ENCODE measurements around the gene LRRIQ4. TPM values are rescaled to one million over a fixed set of nuclear protein-coding genes. Genes with fewer than 3 reads are reported as not detected.

Gene LRRIQ4
- total RNA-seq, 4 donors from 2014 or later: 0.22 to 0.38 TPM; not detected in 2

GRCh38 chr3:169787791-169788190 is 24.9 kb upstream of the LRRIQ4 start:
- TF ChIP-seq CTCF (IDR thresholded peaks at IDR 0.05; ENCODE audit: low read depth): no peak

- TF ChIP-seq CTCF (IDR thresholded peaks at IDR 0.05; ENCODE audit: low read depth): no peak
Observed at GRCh38 chr3:169790219-169790618, 22.5 kb upstream of the LRRIQ4 start.

- no peak for TF ChIP-seq CTCF (IDR thresholded peaks at IDR 0.05; ENCODE audit: low read depth)
Observed at GRCh38 chr3:169790687-169791429, 21.8 kb upstream of the LRRIQ4 start.

GRCh38 chr3:169792359-169792758 is 20.3 kb upstream of the LRRIQ4 start:
- no peak for TF ChIP-seq CTCF (IDR thresholded peaks at IDR 0.05; ENCODE audit: low read depth)

- no peak for TF ChIP-seq CTCF (IDR thresholded peaks at IDR 0.05; ENCODE audit: low read depth)
Observed at GRCh38 chr3:169804681-169805080, 8.0 kb upstream of the LRRIQ4 start.

GRCh38 chr3:169809230-169809795 is 3.4 kb upstream of the LRRIQ4 start:
- TF ChIP-seq CTCF (IDR thresholded peaks at IDR 0.05; ENCODE audit: low read depth): no peak

- no peak for TF ChIP-seq CTCF (IDR thresholded peaks at IDR 0.05; ENCODE audit: low read depth)
Observed at GRCh38 chr3:169811631-169812331, 889 bp upstream of the LRRIQ4 start.
